AG04450 (cell line): ENCODE results near the gene ERN1. TPM values are rescaled to one million over a fixed set of nuclear protein-coding genes. Genes with fewer than 3 reads are reported as not detected.

Source experiments
- CTCF ChIA-PET: fragments of 300-600, 350-600 bp; formaldehyde crosslinking; extraction: SDS; loops from one replicate; lab custom pipeline; 2022; ENCODE audit warnings: antibody characterized with exemption, inconsistent platforms; lab: Charles Lee
- POLR2A ChIA-PET: fragments of 350-600 bp; formaldehyde crosslinking; extraction: SDS; loops from one replicate; lab custom pipeline; 2021; ENCODE audit warnings: antibody characterized with exemption, inconsistent platforms; lab: Yijun Ruan, JAX
- DNase-seq: peaks from one replicate; pipeline ENCODE4 v3.0.0-alpha.2; 2011; ENCODE audit warnings: low read depth, low spot score
- H3K27ac ChIP-seq: one replicate; pipeline ENCODE4 v1.5.1; 2012; ENCODE audit warnings: low read depth, low read length, control low read depth
- H3K27me3 ChIP-seq: one replicate; pipeline ENCODE4 v1.6.0; 2012; ENCODE audit warnings: low read length; ENCODE audit not compliant: control insufficient read depth, insufficient read depth
- H3K4me3 ChIP-seq: 2 replicates; pipeline ENCODE4 v1.5.1; 2011; ENCODE audit warnings: mild to moderate bottlenecking, low read depth, low read length, control low read depth
- H3K9me3 ChIP-seq: 2 replicates; pipeline ENCODE4 v1.5.1; 2012; ENCODE audit warnings: low read length; ENCODE audit not compliant: control insufficient read depth, insufficient read depth
- CTCF ChIP-seq: IDR thresholded peaks from 2 replicates; pipeline ENCODE4 v1.5.1; 2011; ENCODE audit warnings: low read depth, low read length, control low read depth, inconsistent platforms
- polyA plus RNA-seq: library from polyadenylated mRNA; depleted of rRNA; stranded (reverse); fragments of >200 nt; gene quantifications from 2 replicates; pipeline ENCODE4 v1.2.3, GENCODE V29; 2011

Gene ERN1
- polyA plus RNA-seq, 1 experiment = 4.7 TPM

- Histone ChIP-seq H3K27me3 (no peaks in the 10 kb centered on the region), H3K9me3 (no peaks in the 10 kb centered on the region), H3K4me3 (no peak overlapping the region), H3K27ac (no peak overlapping the region)
- ChIA-PET CTCF (interaction anchor here (1.1 to 12.2 kb wide), 9 partner anchors 32 to 231 kb away, joined by 4 to 698 read pairs (median 16); partner anchors contain the start of gene CSHL1), POLR2A (no interaction called here)
- no peak for DNase-seq
- no peak for TF ChIP-seq CTCF
Observed at GRCh38 chr17:64135000-64135399, 5.1 kb upstream of the ERN1 start.

GRCh38 chr17:64134216-64134970 is 4.4 kb upstream of the ERN1 start:
- ChIA-PET CTCF (interaction anchor here (0.7 to 12.2 kb wide), 67 partner anchors 8 to 278 kb away, joined by 3 to 698 read pairs (median 6); partner anchors contain the start of genes CSHL1, GH1 and ICAM2), POLR2A (interaction anchor here (1.1 to 1.6 kb wide), 2 partner anchors 11 to 106 kb away, joined by 10 read pairs; no protein-coding TSS in a partner anchor)
- no peak overlapping the region for H3K4me3 ChIP-seq
- no peak for DNase-seq
- no peaks in the 10 kb centered on the region for H3K9me3 ChIP-seq
- no peaks in the 10 kb centered on the region for H3K27me3 ChIP-seq
- TF ChIP-seq CTCF = no peak
- no peak overlapping the region for H3K27ac ChIP-seq

GRCh38 chr17:64133546-64134215 is 3.7 kb upstream of the ERN1 start:
- DNase-seq = no peak
- CTCF ChIA-PET = interaction anchor here (0.5 to 12.2 kb wide), 72 partner anchors 9 to 278 kb away, joined by 3 to 698 read pairs (median 6); partner anchors contain the start of genes CSHL1, GH1 and ICAM2
- H3K27ac ChIP-seq = no peak overlapping the region
- H3K9me3 ChIP-seq = no peaks in the 10 kb centered on the region
- no peak overlapping the region for H3K4me3 ChIP-seq
- H3K27me3 ChIP-seq = no peaks in the 10 kb centered on the region
- TF ChIP-seq CTCF = peak; percentile 70
- POLR2A ChIA-PET = interaction anchor here (1.1 to 1.6 kb wide), 2 partner anchors 12 to 105 kb away, joined by 10 read pairs; no protein-coding TSS in a partner anchor

GRCh38 chr17:64131606-64132270 is 1.8 kb upstream of the ERN1 start:
- ChIA-PET CTCF (interaction anchor here (0.6 to 12.2 kb wide), 9 partner anchors 13 to 220 kb away, joined by 3 to 698 read pairs (median 17); partner anchors contain the start of gene GH1), POLR2A (interaction anchor here (0.6 kb wide), 1 partner anchor 172 kb away, joined by 8 read pairs; no protein-coding TSS in a partner anchor)
- H3K27me3 ChIP-seq = no peaks in the 10 kb centered on the region

More at GRCh38 chr17:64131606-64132270, 1.8 kb upstream of the ERN1 start:
- DNase-seq = no peak
- Histone ChIP-seq H3K9me3 (no peaks in the 10 kb centered on the region), H3K27ac (no peak overlapping the region), H3K4me3 (no peak overlapping the region)
- TF ChIP-seq CTCF = no peak
